Neural cell (in vitro differentiated cells): ENCODE measurements around the gene FBLIM1.

Experiments used
- CTCF ChIP-seq: fragments of 450-650 bp; IDR thresholded peaks from 2 replicates; pipeline ENCODE4 v1.5.1; 2014; ENCODE audit warnings: antibody characterized with exemption, mild to moderate bottlenecking, moderate library complexity; ENCODE audit not compliant: poor library complexity, severe bottlenecking
- EP300 ChIP-seq: fragments of 450-650 bp; conservative IDR thresholded peaks from 2 replicates; pipeline ENCODE4 v1.6.1; 2014; ENCODE audit warnings: antibody characterized with exemption, mild to moderate bottlenecking, moderate library complexity; ENCODE audit not compliant: poor library complexity, severe bottlenecking
- POLR2AphosphoS5 ChIP-seq: IDR thresholded peaks from 2 replicates; pipeline ENCODE4 v1.6.1; 2012
- RAD21 ChIP-seq: fragments of 450-650 bp; conservative IDR thresholded peaks from 2 replicates; pipeline ENCODE4 v1.6.1; 2014; ENCODE audit warnings: antibody characterized with exemption, mild to moderate bottlenecking, moderate library complexity
- SMC3 ChIP-seq: fragments of 450-650 bp; conservative IDR thresholded peaks from 2 replicates; pipeline ENCODE4 v1.6.1; 2014; ENCODE audit warnings: antibody characterized with exemption, mild to moderate bottlenecking, moderate library complexity; ENCODE audit not compliant: poor library complexity

DNA sequence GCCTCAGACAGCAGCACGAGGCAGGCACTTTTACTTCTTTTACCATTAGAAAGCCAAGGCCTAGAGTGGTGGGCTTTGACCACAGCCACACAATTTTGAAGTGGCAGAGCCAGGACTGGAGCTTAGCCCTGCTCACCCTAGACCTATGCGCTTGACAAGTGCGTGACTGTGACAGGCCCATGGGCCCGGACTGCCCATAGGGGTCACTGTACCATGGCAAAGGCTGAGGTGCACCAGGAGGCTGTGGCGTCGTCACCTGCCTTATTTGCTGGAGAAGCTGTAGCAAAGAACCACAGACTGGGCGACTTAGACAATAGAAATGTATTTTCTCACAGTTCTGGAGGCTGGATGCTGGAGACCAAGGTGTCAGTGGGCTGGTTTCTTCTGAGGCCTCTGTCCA lies 18.9 kb upstream of the FBLIM1 start:
- TF ChIP-seq CTCF, result no peak
- TF ChIP-seq RAD21, result no peak
- no peak for TF ChIP-seq SMC3
- no peak for TF ChIP-seq EP300
- no peak for TF ChIP-seq POLR2AphosphoS5
